ENCODE measurements around the gene TMEM183A. TPM values are rescaled to one million over a fixed set of nuclear protein-coding genes. Genes with fewer than 3 reads are reported as not detected.
A peak's percentile ranks its signal among the peaks of the same experiment; 100 is the strongest.

TMEM183A gene
- total and polyA plus RNA-seq, 11 donors, result 9.5 to 45.7 (median 29.9) TPM

- intact Hi-C loops (cut with DNase I), result loop anchor here in 1 of 10 donors (5.0 kb wide), 1 partner anchor 147 kb away; the partner anchor contains the start of gene PCAT6
- DNase-seq (no peak), ATAC-seq (no peak)
- TF ChIP-seq, protein P1, sequence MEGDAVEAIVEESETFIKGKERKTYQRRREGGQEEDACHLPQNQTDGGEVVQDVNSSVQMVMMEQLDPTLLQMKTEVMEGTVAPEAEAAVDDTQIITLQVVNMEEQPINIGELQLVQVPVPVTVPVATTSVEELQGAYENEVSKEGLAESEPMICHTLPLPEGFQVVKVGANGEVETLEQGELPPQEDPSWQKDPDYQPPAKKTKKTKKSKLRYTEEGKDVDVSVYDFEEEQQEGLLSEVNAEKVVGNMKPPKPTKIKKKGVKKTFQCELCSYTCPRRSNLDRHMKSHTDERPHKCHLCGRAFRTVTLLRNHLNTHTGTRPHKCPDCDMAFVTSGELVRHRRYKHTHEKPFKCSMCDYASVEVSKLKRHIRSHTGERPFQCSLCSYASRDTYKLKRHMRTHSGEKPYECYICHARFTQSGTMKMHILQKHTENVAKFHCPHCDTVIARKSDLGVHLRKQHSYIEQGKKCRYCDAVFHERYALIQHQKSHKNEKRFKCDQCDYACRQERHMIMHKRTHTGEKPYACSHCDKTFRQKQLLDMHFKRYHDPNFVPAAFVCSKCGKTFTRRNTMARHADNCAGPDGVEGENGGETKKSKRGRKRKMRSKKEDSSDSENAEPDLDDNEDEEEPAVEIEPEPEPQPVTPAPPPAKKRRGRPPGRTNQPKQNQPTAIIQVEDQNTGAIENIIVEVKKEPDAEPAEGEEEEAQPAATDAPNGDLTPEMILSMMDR (IDR thresholded peaks at IDR 0.05), result no peak
- TF ChIP-seq POLR2A (IDR thresholded peaks at IDR 0.05), result no peak
- no peaks in the 10 kb centered on the region for H3K9me3 ChIP-seq
- H3K4me1 ChIP-seq, result peaks cover 2 to 67% (median 43%) of the 10 kb centered on the region in 12 donors
- H3K27me3 ChIP-seq, result no peaks in the 10 kb centered on the region
- no peak overlapping the region for H3K4me3 ChIP-seq
- H3K27ac ChIP-seq, result peak overlapping the region in 9 of 12 donors; percentile 72 to 99 (median 95)
- 67 to 79% (median 70%) methylated on average over 1 of the region's 1 CpG for WGBS, 4 donors
- H3K36me3 ChIP-seq, result peaks cover 0 to 38% (median 32%) of the 10 kb centered on the region in 9 donors
Measured at GRCh38 chr1:202959276-202959620, 47.9 kb upstream of the TMEM183A start.

- Histone ChIP-seq H3K4me1 (peaks cover 2 to 62% (median 36%) of the 10 kb centered on the region in 12 donors), H3K27ac (peak overlapping the region in 4 of 12 donors; percentile 2 to 42 (median 20)), H3K36me3 (peaks cover 0 to 43% (median 36%) of the 10 kb centered on the region in 9 donors), H3K4me3 (no peak overlapping the region), H3K27me3 (no peaks in the 10 kb centered on the region), H3K9me3 (no peaks in the 10 kb centered on the region)
- TF ChIP-seq POLR2A (IDR thresholded peaks at IDR 0.05), result no peak
- TF ChIP-seq, protein P1 (IDR thresholded peaks at IDR 0.05), result no peak
- intact Hi-C loops (cut with DNase I), result no loop called here
- no peak for DNase-seq
- ATAC-seq, result no peak
- 80 to 90% (median 85%) methylated on average over 5 of the region's 5 CpGs for WGBS, 4 donors
Measured at GRCh38 chr1:202961220-202961880, 45.8 kb upstream of the TMEM183A start.

- H3K9me3 ChIP-seq, result no peaks in the 10 kb centered on the region
- peak overlapping the region; percentile 62 to 99 (median 93) for H3K27ac ChIP-seq
- ATAC-seq (peak; percentile 54 to 75 (median 66)), DNase-seq (peak in 4 of 5 donors; percentile 58 to 67 (median 64))
- WGBS, 4 donors, result 41 to 52% (median 43%) methylated on average over 6 of the region's 6 CpGs
- peaks cover 0 to 60% (median 33%) of the 10 kb centered on the region in 12 donors for H3K4me1 ChIP-seq
- H3K27me3 ChIP-seq, result no peaks in the 10 kb centered on the region
- peak overlapping the region in 6 of 12 donors; percentile 73 to 97 (median 92) for H3K4me3 ChIP-seq
- H3K36me3 ChIP-seq, result peaks cover 0 to 43% (median 36%) of the 10 kb centered on the region in 9 donors
- intact Hi-C loops (cut with DNase I), result loop anchor here in 3 of 10 donors (5.0 kb wide), 2 partner anchors 38 to 42 kb away; partner anchors contain the start of genes KLHL12 (in 2 of the 3) and TMEM183A (in 1 of the 3)
- TF ChIP-seq, protein P1 (IDR thresholded peaks at IDR 0.05), result no peak
- no peak for TF ChIP-seq POLR2A (IDR thresholded peaks at IDR 0.05)
Measured at GRCh38 chr1:202964791-202965410, 42.3 kb upstream of the TMEM183A start.

DNA sequence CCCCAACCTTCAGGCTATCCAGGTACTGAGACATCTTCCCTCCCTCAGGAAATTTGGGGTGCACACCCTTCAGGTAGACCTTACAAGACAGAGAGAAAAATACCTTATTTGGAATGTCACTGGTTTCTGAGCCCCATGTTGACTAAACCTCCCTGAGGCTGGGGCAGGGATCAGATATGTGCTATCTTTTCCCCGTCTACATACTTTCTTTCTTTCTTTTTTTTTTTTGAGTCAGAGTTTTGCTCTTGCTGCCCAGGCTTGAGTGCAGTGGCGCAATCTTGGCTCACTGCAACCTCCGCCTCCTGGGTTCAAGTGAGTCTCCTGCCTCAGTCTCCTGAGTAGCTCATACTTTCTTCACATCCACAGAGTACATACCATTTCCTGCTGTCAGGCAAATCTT, 41.8 kb upstream of the TMEM183A start:
- intact Hi-C loops (cut with DNase I), result loop anchor here in 3 of 10 donors (5.0 kb wide), 2 partner anchors 38 to 42 kb away; partner anchors contain the start of genes KLHL12 (in 2 of the 3) and TMEM183A (in 1 of the 3)
- peaks cover 0 to 43% (median 36%) of the 10 kb centered on the region in 9 donors for H3K36me3 ChIP-seq
- DNase-seq, result no peak
- H3K27ac ChIP-seq, result peak overlapping the region; percentile 62 to 99 (median 93)
- no peak for ATAC-seq
- no peaks in the 10 kb centered on the region for H3K9me3 ChIP-seq
- WGBS, 4 donors, result 77 to 82% (median 80%) methylated on average over 3 of the region's 3 CpGs
- H3K27me3 ChIP-seq, result no peaks in the 10 kb centered on the region
- TF ChIP-seq POLR2A (IDR thresholded peaks at IDR 0.05), result no peak
- TF ChIP-seq, protein P1 (IDR thresholded peaks at IDR 0.05), result no peak
- H3K4me1 ChIP-seq, result peaks cover 0 to 60% (median 35%) of the 10 kb centered on the region in 12 donors
- H3K4me3 ChIP-seq, result peak overlapping the region in 7 of 12 donors; percentile 73 to 97 (median 90)
